ENCODE results near the gene CLTA.
A peak's percentile ranks its signal among the peaks of the same experiment; 100 is the strongest.
"Not testable (repeated sequence)": the region's sequence is repeated elsewhere in the genome, so short reads cannot be mapped to it uniquely, and the experiment has no call there.

Gene CLTA

GRCh38 chr9:36164989-36165388 lies 25.7 kb upstream of the CLTA start:
- peaks cover 8% of the 10 kb centered on the region; the same call in 1 of the 2 replicates for H3K36me3 ChIP-seq
- TF ChIP-seq Cebpa-rat (IDR thresholded peaks at IDR 0.05): no peak
- H3K27me3 ChIP-seq: no peaks in the 10 kb centered on the region
- H4K20me1 ChIP-seq: no peaks in the 10 kb centered on the region
- no peaks in the 10 kb centered on the region for H3K9me3 ChIP-seq
- no peak overlapping the region for H3K9ac ChIP-seq
- peaks cover 19% of the 10 kb centered on the region for H3K4me1 ChIP-seq
- H3K4me2 ChIP-seq: no peak overlapping the region
- no peak overlapping the region for H3K4me3 ChIP-seq
- no peak overlapping the region for H3K27ac ChIP-seq

- TF ChIP-seq Cebpa-rat (IDR thresholded peaks at IDR 0.05): no peak
- H3K27ac ChIP-seq: no peak overlapping the region
- 0 out of 2 replicates have a peak, but pooled peaks cover 4% of the 10 kb centered on the region for H3K36me3 ChIP-seq
- peaks cover 19% of the 10 kb centered on the region for H3K4me1 ChIP-seq
- no peaks in the 10 kb centered on the region for H3K27me3 ChIP-seq
- H3K9me3 ChIP-seq: no peaks in the 10 kb centered on the region
- no peak overlapping the region for H3K4me3 ChIP-seq
- no peak overlapping the region for H3K4me2 ChIP-seq
- no peak overlapping the region for H3K9ac ChIP-seq
- no peaks in the 10 kb centered on the region for H4K20me1 ChIP-seq
These were observed 24.9 kb upstream of the CLTA start for GRCh38 chr9:36165826-36166167.

- Histone ChIP-seq H3K27me3 (no peaks in the 10 kb centered on the region), H3K9ac (no peak overlapping the region), H3K27ac (no peak overlapping the region), H4K20me1 (no peaks in the 10 kb centered on the region), H3K4me2 (peak overlapping the region; percentile 65), H3K36me3 (0 out of 2 replicates have a peak, but pooled peaks cover 4% of the 10 kb centered on the region), H3K4me1 (peaks cover 19% of the 10 kb centered on the region), H3K4me3 (peak overlapping the region; percentile 53), H3K9me3 (no peaks in the 10 kb centered on the region)
- TF ChIP-seq Cebpa-rat (IDR thresholded peaks at IDR 0.05): no peak
These were observed 24.4 kb upstream of the CLTA start for GRCh38 chr9:36166168-36166927.

- TF ChIP-seq Cebpa-rat (IDR thresholded peaks at IDR 0.05): no peak
- H3K4me2 ChIP-seq: no peak within 1 kb of the TSS
- H4K20me1 ChIP-seq: no peaks in the 10 kb centered on the region
- H3K9ac ChIP-seq: no peak within 1 kb of the TSS
- H3K27ac ChIP-seq: no peak within 1 kb of the TSS
- no peaks in the 10 kb centered on the region for H3K36me3 ChIP-seq
- no peaks in the 10 kb centered on the region for H3K9me3 ChIP-seq
- no peak within 1 kb of the TSS for H3K4me3 ChIP-seq
- H3K4me1 ChIP-seq: peaks cover 7% of the 10 kb centered on the region; the same call in 1 of the 2 replicates
- H3K27me3 ChIP-seq: no peaks in the 10 kb centered on the region
These were observed 21.6 kb upstream of the CLTA start, which contains the start of gene CCIN for GRCh38 chr9:36169166-36169565. Gene CCIN (plus strand): TSS chr9:36169388. CDS start chr9:36169503, 115 bp downstream.

- no peak overlapping the region for H3K9ac ChIP-seq
- peaks cover 2% of the 10 kb centered on the region; the same call in 1 of the 2 replicates for H3K4me1 ChIP-seq
- no peak overlapping the region for H3K4me2 ChIP-seq
- no peak overlapping the region for H3K27ac ChIP-seq
- H3K27me3 ChIP-seq: no peaks in the 10 kb centered on the region
- no peak overlapping the region for H3K4me3 ChIP-seq
- H3K36me3 ChIP-seq: no peaks in the 10 kb centered on the region
- H3K9me3 ChIP-seq: no peaks in the 10 kb centered on the region
- TF ChIP-seq Cebpa-rat (IDR thresholded peaks at IDR 0.05): no peak
- H4K20me1 ChIP-seq: no peaks in the 10 kb centered on the region
These were observed 21.0 kb upstream of the CLTA start for GRCh38 chr9:36169708-36170107.

GRCh38 chr9:36170531-36170930 lies 20.2 kb upstream of the CLTA start:
- H3K4me3 ChIP-seq: no peak overlapping the region
- TF ChIP-seq Cebpa-rat (IDR thresholded peaks at IDR 0.05): no peak
- no peaks in the 10 kb centered on the region; the same call in 1 of the 2 replicates for H3K4me1 ChIP-seq
- H3K27ac ChIP-seq: no peak overlapping the region
- H3K9ac ChIP-seq: no peak overlapping the region
- no peaks in the 10 kb centered on the region for H4K20me1 ChIP-seq
- H3K27me3 ChIP-seq: no peaks in the 10 kb centered on the region
- no peaks in the 10 kb centered on the region for H3K36me3 ChIP-seq
- H3K4me2 ChIP-seq: no peak overlapping the region
- H3K9me3 ChIP-seq: no peaks in the 10 kb centered on the region

- Histone ChIP-seq H3K27ac (no peak overlapping the region), H3K4me1 (peaks cover 11% of the 10 kb centered on the region), H3K36me3 (no peaks in the 10 kb centered on the region), H4K20me1 (no peaks in the 10 kb centered on the region), H3K4me3 (no peak overlapping the region), H3K27me3 (no peaks in the 10 kb centered on the region), H3K9me3 (no peaks in the 10 kb centered on the region), H3K9ac (no peak overlapping the region), H3K4me2 (no peak overlapping the region)
- no peak for TF ChIP-seq Cebpa-rat (IDR thresholded peaks at IDR 0.05)
These were observed 16.9 kb upstream of the CLTA start for GRCh38 chr9:36173861-36174260.

- peaks cover 15% of the 10 kb centered on the region for H3K4me1 ChIP-seq
- H4K20me1 ChIP-seq: no peaks in the 10 kb centered on the region
- H3K9me3 ChIP-seq: 0 out of 2 replicates have a peak, but pooled peaks cover under 1% of the 10 kb centered on the region
- H3K9ac ChIP-seq: no peak overlapping the region
- TF ChIP-seq Cebpa-rat (IDR thresholded peaks at IDR 0.05): no peak
- no peaks in the 10 kb centered on the region for H3K27me3 ChIP-seq
- H3K4me3 ChIP-seq: no peak overlapping the region
- H3K27ac ChIP-seq: no peak overlapping the region
- no peak overlapping the region for H3K4me2 ChIP-seq
- no peaks in the 10 kb centered on the region for H3K36me3 ChIP-seq
These were observed 16.4 kb upstream of the CLTA start for GRCh38 chr9:36174271-36174670.

- Histone ChIP-seq H3K36me3 (no peaks in the 10 kb centered on the region), H3K4me3 (no peak overlapping the region), H3K4me1 (peaks cover 15% of the 10 kb centered on the region), H3K27ac (no peak overlapping the region), H4K20me1 (no peaks in the 10 kb centered on the region), H3K9me3 (0 out of 2 replicates have a peak, but pooled peaks cover 5% of the 10 kb centered on the region), H3K27me3 (no peaks in the 10 kb centered on the region), H3K4me2 (no peak overlapping the region), H3K9ac (no peak overlapping the region)
- TF ChIP-seq Cebpa-rat (IDR thresholded peaks at IDR 0.05): no peak
These were observed 16.0 kb upstream of the CLTA start for GRCh38 chr9:36174731-36175130.

- H3K4me3 ChIP-seq, H3K9ac ChIP-seq, H4K20me1 ChIP-seq, H3K4me2 ChIP-seq, H3K27ac ChIP-seq, H3K27me3 ChIP-seq, H3K36me3 ChIP-seq, H3K9me3 ChIP-seq: not testable (repeated sequence)
- peaks cover 15% of the 10 kb centered on the region for H3K4me1 ChIP-seq
These were observed 15.5 kb upstream of the CLTA start for GRCh38 chr9:36175209-36175608.

- not testable (repeated sequence) for H3K9ac ChIP-seq, H3K27ac ChIP-seq, H3K27me3 ChIP-seq, H3K36me3 ChIP-seq, H3K4me2 ChIP-seq, H4K20me1 ChIP-seq, H3K4me3 ChIP-seq
- Histone ChIP-seq H3K4me1 (peaks cover 15% of the 10 kb centered on the region), H3K9me3 (peaks cover 14% of the 10 kb centered on the region; the same call in 1 of the 2 replicates)
These were observed 14.2 kb upstream of the CLTA start for GRCh38 chr9:36176496-36176895.

All from BLaER1 (cell line).